Skin of body (tissue), 2 donors: ENCODE results near the gene RABEP1. TPM values are rescaled to one million over a fixed set of nuclear protein-coding genes. Genes with fewer than 3 reads are reported as not detected.

Source experiments
- DNase-seq: peaks from one replicate; lab custom pipeline; 2025; lab: John Stamatoyannopoulos, UW
- total RNA-seq: library from RNA; depleted of rRNA; stranded (reverse); fragments of >200 nt; gene quantifications from one replicate; pipeline ENCODE4 v1.2.3, GENCODE V29; 2014

RABEP1 gene
- total RNA-seq, 1 donor from 2014 or later = 29.5 TPM

GRCh38 chr17:5264893-5265292, 17.2 kb upstream of the RABEP1 start:
- no peak for DNase-seq

GRCh38 chr17:5269241-5269960, 12.7 kb upstream of the RABEP1 start:
- peak; percentile 52 for DNase-seq

GRCh38 chr17:5272322-5272721, 9.8 kb upstream of the RABEP1 start:
- no peak for DNase-seq

- DNase-seq = no peak
These were observed 646 bp downstream of the RABEP1 start for GRCh38 chr17:5282642-5283217.

- no peak for DNase-seq
These were observed 1.7 kb downstream of the RABEP1 start for GRCh38 chr17:5283571-5284315.

GRCh38 chr17:5284681-5285080, 2.6 kb downstream of the RABEP1 start:
- no peak for DNase-seq

- no peak for DNase-seq
These were observed 4.8 kb downstream of the RABEP1 start for GRCh38 chr17:5286846-5287245.

- DNase-seq = no peak
These were observed 9.7 kb downstream of the RABEP1 start for GRCh38 chr17:5291683-5292350.

- DNase-seq = no peak
These were observed 15.2 kb downstream of the RABEP1 start for GRCh38 chr17:5297245-5297644.

GRCh38 chr17:5299383-5299782, 17.3 kb downstream of the RABEP1 start:
- no peak for DNase-seq

- no peak for DNase-seq
These were observed 22.6 kb downstream of the RABEP1 start for GRCh38 chr17:5304636-5305035.

GRCh38 chr17:5309851-5310250, 27.8 kb downstream of the RABEP1 start:
- no peak for DNase-seq

- no peak for DNase-seq
These were observed 43.8 kb downstream of the RABEP1 start for GRCh38 chr17:5325851-5326250.

- DNase-seq = no peak
These were observed 47.9 kb downstream of the RABEP1 start for GRCh38 chr17:5329784-5330557.

GRCh38 chr17:5330981-5331380, 48.9 kb downstream of the RABEP1 start:
- DNase-seq = no peak

- no peak for DNase-seq
These were observed 49.4 kb downstream of the RABEP1 start for GRCh38 chr17:5331506-5331905.

- no peak for DNase-seq
These were observed 62.8 kb downstream of the RABEP1 start for GRCh38 chr17:5344914-5345313.

GRCh38 chr17:5352681-5353289, 70.7 kb downstream of the RABEP1 start:
- DNase-seq = no peak

GRCh38 chr17:5354310-5354709, 72.2 kb downstream of the RABEP1 start:
- no peak for DNase-seq

GRCh38 chr17:5354886-5355415, 72.9 kb downstream of the RABEP1 start:
- DNase-seq = no peak
